ENCODE data around the gene MPC2. TPM values are rescaled to one million over a fixed set of nuclear protein-coding genes. Genes with fewer than 3 reads are reported as not detected.
"Not testable (repeated sequence)": the region's sequence is repeated elsewhere in the genome, so short reads cannot be mapped to it uniquely, and the experiment has no call there.

Gene MPC2
- total RNA-seq, 1 donor from 2014 or later: 21.6 TPM

DNA sequence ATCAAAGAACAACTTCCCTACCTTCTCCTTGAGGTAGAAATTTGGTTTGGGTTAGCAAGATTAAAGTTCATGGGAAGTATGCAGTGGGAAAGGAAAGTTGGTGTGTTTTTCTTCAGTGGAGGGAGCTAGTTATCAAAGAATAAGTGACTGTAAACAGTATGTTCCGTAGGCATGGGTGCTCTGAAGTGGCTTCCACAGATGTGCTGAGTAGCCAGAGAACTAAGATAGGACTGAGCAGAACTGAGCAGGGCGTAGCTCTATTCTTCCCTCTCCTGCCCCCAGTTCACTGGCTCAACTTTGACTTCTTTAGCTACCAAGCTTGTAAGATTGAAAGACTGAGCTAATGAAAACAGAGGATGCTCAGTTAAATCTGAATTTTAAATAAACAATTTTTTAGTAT, 26.3 kb downstream of the MPC2 start:
- DNase-seq (ENCODE audit: extremely low read depth, low read depth, low spot score): no peak

GRCh38 chr1:167909691-167910180, 27.1 kb downstream of the MPC2 start:
- DNase-seq (ENCODE audit: extremely low read depth, low read depth, low spot score): no peak

GRCh38 chr1:167905671-167906070, 31.2 kb downstream of the MPC2 start:
- no peak for DNase-seq (ENCODE audit: extremely low read depth, low read depth, low spot score)

GRCh38 chr1:167905182-167905581, 31.7 kb downstream of the MPC2 start:
- no peak for DNase-seq (ENCODE audit: extremely low read depth, low read depth, low spot score)

DNA sequence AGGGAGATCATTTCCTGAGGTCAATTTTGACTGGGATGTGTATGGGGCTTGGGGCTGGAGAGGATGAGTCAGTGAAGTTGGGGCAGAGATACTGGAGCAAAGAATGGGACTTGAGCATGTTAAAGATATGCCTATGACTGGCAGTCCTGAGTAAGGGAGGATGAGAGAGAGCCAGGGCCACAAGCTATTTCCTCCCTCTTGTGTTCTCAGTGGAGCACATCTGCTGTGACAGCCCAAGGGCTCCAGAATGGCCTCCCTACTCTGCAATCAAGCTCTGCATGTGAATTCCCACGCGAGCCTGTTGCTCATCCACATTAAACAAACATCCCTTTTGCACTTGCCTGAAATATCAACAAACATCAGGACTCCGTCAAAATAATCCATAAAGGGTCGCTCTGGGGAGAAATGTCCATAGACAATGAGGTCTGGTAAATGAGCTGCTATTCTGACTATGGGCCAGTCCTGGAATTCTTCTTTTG, 32.2 kb downstream of the MPC2 start:
- no peak for DNase-seq (ENCODE audit: extremely low read depth, low read depth, low spot score)

DNA sequence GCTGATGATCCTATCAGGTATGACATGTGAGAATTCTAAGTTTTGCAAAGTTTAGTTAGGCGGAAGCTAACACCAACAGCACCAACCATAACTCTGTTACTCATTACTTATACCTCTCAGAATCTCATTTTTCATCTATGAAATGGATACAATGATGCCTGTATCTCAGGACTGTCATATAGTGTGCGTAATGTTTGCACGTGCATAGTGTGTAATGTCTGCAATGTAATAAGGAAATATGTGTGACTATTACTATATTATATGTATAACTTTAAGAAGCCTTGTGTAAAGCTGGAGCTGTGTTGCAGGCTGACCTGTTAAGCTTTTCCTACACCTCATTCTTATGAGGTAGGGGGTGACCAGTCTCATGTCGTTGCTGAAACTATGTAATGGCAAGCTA, 36.0 kb downstream of the MPC2 start:
- DNase-seq (ENCODE audit: extremely low read depth, low read depth, low spot score): no peak

- DNase-seq (ENCODE audit: extremely low read depth, low read depth, low spot score): no peak
Observed at GRCh38 chr1:167899253-167899681, 37.6 kb downstream of the MPC2 start.

- DNase-seq (ENCODE audit: extremely low read depth, low read depth, low spot score): no peak
Observed at GRCh38 chr1:167898578-167899222, 38.2 kb downstream of the MPC2 start.

DNA sequence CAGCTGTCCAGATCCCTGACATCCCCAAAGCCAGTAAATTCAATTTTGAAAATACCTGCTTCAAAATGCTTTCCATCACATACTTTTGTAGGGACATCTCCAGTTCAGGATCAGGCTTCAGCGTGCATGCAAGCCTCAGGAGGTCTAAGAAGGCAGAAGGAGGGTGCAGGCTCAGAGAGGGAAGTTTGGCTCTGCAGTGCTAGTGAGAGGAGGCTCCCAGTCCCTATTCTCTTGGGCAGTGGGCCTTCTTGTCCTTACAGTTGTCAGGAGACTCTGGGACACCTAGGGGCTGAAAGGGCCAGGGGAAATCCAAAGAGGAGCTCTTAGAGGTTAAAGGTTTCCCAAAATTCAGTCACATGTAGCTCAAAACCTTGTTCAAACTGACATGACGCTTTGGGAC, 43.1 kb downstream of the MPC2 start:
- DNase-seq (ENCODE audit: extremely low read depth, low read depth, low spot score): no peak

GRCh38 chr1:167890400-167890799, 46.5 kb downstream of the MPC2 start:
- DNase-seq (ENCODE audit: extremely low read depth, low read depth, low spot score): no peak

DNA sequence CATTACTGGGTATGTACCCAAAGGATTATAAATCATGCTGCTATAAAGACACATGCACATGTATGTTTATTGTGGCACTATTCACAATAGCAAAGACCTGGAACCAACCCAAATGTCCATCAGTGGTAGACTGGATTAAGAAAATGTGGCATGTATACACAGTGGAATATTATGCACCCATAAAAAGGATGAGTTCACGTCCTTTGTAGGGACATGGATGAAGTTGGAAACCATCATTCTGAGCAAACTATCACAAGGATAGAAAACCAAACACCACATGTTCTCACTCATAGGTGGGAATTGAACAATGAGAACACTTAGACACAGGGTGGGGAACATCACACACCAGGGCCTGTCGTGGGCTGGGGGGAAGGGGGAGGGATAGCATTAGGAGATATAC, 49.7 kb downstream of the MPC2 start:
- DNase-seq (ENCODE audit: extremely low read depth, low read depth, low spot score): not testable (repeated sequence)

DNA sequence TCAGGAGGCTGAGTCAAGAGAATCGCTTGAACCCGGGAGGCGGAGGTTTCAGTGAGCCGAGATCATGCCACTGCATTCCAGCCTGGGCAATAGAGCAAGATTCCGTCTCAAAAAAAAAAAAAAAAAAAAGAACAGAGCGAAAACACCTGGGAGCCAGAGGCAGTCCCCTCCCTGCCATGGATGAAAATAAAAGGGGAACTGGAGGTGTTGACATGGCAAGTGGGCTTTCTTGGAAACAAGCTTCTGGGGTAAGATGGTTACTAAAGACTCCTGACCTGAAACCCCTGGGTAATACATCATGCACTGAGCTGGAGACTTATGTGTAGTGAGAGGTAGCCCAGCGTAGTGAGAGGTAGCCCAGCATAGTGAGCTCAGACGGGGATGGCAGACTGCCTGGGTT, 54.5 kb downstream of the MPC2 start:
- no peak for DNase-seq (ENCODE audit: extremely low read depth, low read depth, low spot score)

DNA sequence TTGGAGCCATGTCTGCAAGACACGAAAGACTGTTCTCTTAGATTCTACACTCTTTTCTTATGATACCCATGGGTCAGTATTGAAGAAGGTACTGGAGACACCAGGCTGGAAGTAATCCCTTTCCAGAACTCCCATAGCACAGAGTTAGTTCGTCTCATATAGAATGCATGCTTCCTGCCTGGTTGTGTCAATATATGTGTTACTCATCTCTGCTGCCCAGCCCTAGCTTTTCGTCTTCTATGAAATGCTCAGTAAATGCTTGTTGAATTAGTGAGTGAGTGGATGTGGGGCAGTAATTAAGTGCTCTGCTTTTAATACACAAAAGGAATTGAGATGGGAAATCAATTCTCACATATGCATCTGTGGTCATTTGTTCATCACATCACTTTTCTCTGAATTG, 55.1 kb downstream of the MPC2 start:
- no peak for DNase-seq (ENCODE audit: extremely low read depth, low read depth, low spot score)

DNA sequence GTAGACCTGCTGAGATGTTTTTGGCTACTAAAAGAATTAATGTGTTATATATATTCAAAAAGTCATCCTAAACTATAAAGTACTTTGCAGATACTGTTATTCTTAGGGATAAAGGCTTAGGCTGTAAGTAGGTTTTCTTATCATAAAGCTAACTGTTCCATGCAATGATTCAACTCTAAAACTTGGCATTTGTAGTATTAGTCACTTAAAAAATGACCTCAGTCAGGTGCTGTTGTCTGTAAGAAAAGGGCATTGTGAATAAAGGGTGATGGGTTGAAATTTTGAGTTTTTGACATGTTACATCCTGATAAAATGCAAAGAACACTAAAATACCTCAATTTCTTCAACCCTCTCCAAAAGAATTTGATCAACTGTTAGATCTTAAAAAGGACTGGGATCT, 55.8 kb downstream of the MPC2 start:
- DNase-seq (ENCODE audit: extremely low read depth, low read depth, low spot score): no peak

GRCh38 chr1:167880580-167881021, 56.3 kb downstream of the MPC2 start:
- no peak for DNase-seq (ENCODE audit: extremely low read depth, low read depth, low spot score)

DNA sequence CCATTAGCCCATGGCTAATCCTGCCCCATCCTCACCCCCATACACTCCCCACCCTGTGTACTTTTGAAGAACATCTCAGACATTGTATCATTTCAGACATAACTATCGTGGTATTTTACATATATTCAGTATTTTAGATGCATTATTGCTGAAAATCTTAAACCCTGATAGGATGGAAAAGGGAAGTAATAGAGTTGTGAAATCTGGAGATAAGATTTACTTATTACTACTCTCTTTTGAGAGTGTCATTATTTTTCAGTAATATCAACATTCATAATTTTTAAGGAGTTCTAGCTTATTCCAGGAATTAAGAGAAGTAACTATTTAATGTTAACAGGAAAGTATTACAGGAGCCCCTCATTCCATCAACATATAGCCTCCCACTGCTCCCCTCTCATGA, 57.4 kb downstream of the MPC2 start:
- DNase-seq (ENCODE audit: extremely low read depth, low read depth, low spot score): no peak

DNA sequence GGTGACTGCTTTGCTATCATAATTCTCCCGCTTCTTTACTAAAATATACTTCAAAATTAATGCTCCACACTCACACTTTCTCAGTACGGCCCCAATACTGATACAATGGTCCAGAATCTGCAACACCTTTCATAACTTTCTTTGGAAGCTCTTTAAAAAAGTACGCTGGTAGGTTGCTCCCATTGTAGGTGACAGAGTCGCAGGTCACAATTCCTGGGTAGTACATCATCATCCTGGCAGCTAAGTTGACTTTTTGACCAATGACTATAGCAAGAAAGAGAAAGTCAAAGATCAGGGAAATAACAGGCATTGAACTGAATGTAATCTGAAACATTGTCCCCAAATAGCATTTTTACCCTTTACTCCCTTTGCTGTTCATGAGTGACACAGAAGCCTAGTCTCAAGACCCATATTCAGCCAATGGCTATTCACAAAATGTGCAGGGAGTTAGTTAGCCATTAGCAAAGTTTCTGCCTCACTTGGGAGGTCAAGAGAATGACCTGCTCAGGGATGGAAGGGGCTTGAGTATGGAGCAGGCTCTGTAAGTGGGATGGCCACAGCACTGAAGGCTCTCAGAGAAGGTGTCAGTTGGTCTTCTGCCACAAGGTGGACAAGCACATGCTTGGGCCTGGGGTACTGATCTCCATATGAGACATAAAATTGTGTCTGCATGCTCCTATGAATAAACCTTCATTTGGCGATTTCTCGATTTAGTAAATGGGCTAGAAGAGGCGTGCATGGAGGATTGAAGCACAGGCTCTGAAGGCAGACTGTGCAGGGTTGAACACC, 58.3 kb downstream of the MPC2 start:
- DNase-seq (ENCODE audit: extremely low read depth, low read depth, low spot score): no peak

- DNase-seq (ENCODE audit: extremely low read depth, low read depth, low spot score): no peak
Observed at GRCh38 chr1:167876597-167877175, 60.2 kb downstream of the MPC2 start.

- no peak for DNase-seq (ENCODE audit: extremely low read depth, low read depth, low spot score)
Observed at GRCh38 chr1:167871331-167871730, 65.5 kb downstream of the MPC2 start.

DNA sequence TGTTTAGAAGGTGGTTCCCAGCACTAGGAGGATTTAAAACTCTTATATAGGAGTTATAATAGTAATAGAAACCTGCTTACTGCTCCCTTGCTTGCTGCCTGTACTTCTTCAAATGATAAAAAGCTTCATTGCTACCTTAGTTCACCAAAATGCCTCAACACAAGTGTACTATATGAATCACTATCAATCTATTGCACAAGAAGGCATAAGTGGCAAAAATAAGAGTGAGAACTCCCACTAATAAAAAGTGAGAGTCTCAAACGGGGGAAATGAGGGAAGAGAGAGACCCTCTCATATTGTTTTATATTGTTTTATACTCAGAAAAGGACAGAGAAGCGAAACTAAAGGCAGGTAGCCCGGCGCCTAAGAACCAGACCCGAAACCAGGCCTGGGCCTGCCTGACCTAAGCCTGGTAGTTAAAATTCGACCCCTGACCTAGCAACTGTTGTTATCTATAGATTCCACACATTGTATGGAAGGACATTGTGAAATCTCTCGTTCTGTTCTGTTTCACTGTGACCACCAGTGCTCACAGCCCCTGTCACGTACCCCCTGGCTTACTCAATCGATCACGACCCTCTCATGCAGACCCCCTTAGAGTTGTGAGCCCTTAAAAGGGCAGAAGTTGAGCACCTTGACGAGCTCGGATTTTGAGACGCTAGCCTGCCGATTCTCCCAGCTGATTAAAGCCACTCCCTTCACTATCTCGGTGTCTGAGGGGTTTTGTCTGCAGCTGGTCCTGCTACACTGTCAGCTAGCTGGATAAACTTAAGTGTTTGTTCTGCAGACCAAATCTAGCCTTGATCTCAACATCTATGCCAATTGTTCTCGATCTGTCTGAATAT, 67.5 kb downstream of the MPC2 start:
- not testable (repeated sequence) for DNase-seq (ENCODE audit: extremely low read depth, low read depth, low spot score)

Measured in glomerular endothelial cell (primary cell).